Activated T-cell treated with anti-CD3 and anti-CD28 coated beads, Interleukin-2, amount 50 U/mL, for 48 hours (primary cell): ENCODE results near the gene PTPRM.
"Not testable (repeated sequence)": the region's sequence is repeated elsewhere in the genome, so short reads cannot be mapped to it uniquely, and the experiment has no call there.

ENCODE experiments used
- DNase-seq, 2 experiments: peaks; one replicate each; pipeline ENCODE4 v3.0.0-alpha.2; 2020

The PTPRM gene

DNA sequence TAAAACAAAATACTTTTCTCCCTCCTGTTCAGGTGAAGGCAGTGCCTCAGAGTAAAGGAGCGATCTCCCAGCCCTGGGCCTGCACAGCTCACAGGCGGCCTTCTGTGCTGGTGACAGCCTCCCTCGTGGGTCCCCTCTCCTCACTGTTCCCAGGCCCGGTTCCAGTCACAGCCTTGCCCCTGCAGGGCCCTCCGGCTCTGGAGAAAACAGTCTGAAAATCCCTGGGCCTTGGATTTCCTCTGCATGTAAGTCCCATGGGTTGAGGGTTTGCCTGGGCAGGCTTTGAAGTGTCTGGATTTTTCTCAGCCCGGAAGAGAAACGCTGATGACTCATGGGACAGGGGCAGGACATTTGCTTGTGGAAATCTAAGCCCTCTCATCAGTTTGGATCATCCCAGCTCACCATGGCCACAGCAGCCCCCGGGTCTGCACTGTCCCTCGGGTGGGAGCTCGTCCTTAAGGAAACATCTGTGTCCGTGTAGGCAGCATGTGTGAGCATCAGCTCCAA, 856.0 kb downstream of the PTPRM start:
- DNase-seq: no peak

DNA sequence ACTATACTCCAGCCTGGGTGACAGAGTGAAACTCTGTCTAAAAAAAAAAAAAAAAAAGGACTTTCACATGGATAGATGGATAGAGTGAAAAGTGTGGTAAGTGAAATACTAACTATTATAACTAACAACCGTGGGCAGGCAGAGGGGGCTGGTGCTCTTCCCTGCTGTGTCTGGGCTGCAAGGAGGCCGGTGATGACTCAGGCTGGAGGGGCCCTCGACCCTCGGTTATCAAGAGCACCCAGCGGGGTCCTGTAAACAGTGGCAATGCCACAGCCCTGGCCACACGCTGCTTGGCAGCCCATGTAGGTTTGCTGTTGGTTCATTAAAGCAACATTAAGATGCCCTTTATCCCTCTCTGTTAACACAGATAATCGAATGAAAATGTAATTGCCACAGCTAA, 857.4 kb downstream of the PTPRM start:
- no peak for DNase-seq

DNA sequence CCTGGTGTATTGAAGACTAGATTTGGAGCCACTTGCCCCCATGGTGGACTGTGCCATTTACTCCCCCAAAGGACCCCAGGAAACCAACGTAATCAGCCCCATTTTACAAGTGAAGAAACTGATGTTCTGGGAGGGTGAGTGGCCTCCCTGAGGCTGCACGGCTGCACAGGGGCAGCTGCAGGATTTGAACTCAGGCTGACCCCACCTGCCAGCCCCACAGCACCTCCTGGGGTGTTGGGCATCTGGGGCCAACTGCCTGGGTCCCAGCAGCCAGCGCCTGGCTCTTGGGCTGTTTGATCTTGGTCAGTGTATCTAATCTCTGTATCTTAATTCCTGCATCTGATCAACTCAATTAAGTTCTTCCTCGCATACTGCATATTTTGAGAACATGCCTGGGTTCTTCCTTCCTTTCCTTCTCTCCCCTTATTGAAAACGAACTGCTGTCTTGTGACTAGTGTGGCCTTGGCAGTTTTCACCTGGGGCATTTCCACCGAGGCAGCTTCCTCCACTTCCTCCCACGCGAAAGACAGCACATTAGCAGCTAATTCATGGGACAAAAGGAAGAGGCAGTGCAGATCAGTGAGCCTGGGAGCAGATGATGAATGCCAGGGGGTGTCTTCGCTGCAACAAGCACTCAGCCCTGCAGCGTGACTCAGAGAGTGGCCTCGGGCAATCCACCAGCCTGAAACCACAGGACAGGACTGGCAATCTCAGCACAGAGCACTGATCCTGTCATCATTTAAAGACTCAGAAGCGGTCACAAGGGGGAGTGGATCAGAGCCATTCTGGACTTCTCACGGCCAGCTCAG, 858.0 kb downstream of the PTPRM start:
- no peak for DNase-seq

DNA sequence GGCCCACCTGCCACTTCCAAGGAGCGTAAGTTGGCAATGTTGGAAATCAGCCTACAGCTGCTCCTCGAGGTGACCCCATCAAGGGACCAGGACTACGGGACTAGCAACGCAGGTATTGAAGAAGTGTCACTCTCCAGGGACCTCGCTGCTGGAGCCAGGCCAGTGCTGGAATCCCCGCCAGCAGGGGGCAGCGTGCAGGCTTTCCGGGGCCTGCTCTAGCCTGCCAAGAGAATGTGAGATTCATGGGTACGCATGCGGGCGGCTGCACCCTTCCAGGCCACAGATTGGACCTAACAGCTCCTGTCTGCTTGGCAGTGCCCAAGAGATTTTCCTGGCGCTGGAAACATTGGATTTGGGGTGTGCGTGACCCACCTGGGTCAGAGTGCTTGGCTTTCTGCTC, 859.3 kb downstream of the PTPRM start:
- peak; percentile 34 to 45 for DNase-seq

DNA sequence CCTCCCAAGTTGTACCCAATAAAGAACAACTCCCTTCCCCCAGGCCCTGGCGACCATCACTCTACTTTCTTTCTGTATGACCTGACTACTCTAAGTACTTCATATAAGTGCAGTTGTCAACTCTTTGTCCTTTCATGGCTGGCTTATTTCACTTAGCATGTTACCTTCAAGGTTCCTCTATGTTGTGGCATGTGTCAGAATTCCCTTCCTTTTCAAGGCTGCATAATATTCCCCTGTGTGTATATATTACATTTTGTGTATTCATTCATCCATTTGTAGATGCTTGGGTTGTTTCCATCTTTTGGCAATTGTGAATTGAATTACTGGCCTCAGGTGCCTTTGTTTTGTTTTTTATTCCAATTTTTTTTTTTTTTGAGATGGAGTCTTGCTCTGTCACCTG, 860.2 kb downstream of the PTPRM start:
- DNase-seq: no peak

DNA sequence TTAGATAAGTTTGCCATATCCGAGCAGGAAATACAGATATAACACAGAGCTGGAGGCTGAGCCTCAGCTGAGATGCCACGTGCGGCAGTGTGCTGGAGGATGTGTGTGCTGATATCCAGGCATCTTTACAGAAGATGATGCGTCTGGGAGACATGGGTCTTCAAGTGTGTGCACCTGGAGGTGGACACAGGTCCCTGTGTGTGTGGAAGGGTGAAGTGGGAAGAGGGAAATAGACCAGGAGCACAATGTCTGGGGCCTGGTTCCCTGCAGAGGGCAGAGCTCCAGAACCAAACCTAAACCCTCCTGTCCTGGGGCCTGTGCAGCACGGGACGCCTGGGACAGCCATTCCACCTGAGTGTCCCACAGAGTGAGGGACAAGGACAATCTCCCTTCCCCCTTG, 861.8 kb downstream of the PTPRM start:
- no peak for DNase-seq

DNA sequence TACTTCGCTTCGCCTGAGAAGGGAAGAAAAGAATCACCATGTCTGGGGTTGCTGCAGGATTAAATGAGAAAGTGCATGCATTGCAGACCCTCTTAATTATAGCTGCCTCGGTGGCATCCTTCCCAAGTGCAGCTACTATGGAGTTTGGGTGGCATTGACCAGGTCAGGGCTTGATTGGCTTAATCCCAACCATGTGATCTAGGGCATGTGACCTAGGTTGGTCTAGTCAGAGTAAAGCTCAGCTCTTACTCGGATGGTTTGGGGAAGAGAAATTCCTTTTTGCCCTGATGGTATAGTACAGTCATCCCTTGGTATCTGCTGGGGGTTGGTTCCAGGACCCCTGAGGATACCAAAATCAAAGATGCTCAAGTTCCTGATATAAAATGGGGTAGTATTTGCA, 863.9 kb downstream of the PTPRM start:
- DNase-seq: no peak

DNA sequence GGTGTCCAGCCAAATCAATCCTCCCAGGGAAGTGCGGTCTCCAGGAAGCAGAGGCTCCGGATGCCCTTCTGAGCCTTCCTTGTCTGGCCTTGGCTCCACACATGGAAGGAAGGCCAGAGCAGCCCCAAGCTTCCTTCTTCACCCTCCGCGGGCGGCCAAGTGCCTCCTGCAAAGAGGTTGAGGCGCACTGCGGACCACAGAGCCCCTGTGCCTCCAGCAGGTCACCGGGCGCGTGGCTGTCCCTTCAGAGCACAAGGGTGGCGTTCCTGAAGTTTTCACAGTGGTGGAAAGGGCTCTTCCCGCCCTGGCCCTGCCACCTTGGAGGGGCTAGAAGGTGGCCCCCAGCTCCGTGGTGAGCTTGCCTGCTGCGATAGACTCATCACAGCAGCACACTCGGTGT, 866.2 kb downstream of the PTPRM start:
- no peak for DNase-seq

DNA sequence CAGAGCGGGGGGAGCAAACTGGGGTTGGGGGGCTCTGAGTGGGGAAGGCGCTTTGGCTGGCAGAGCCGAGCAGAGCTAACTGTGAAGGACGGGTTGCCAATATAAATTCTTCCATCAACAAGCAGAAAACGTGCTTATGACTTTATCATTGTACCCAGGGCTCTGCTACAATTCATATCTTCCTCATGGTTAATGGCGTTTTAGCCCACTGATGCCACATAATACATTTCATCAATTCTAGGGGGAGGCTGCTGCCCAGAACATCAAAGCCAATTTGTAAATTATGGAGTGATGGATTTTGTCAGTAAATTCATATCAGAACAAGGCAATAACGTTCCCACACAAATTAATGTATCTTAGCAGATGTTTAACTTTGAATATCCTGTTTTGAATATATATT, 866.7 kb downstream of the PTPRM start:
- no peak for DNase-seq

DNA sequence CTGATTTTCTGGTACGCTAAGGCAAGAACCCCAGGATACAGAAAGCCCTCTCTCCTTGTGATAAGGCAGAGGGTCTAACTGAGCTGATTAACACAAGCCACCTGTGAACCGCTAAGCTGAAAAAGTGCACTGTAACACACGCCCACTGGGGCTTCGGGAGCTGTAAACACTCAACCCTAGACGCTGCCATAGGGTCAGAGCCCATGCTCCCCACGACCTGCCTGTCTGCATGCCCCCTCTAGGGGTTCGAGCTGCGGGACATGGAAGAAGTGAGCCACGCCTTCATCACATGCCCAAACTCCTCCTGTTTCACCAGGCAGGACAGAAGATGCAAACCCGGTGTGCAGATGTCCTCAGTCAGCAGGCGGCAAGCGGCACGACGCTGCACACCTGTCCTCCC, 868.3 kb downstream of the PTPRM start:
- no peak for DNase-seq

DNA sequence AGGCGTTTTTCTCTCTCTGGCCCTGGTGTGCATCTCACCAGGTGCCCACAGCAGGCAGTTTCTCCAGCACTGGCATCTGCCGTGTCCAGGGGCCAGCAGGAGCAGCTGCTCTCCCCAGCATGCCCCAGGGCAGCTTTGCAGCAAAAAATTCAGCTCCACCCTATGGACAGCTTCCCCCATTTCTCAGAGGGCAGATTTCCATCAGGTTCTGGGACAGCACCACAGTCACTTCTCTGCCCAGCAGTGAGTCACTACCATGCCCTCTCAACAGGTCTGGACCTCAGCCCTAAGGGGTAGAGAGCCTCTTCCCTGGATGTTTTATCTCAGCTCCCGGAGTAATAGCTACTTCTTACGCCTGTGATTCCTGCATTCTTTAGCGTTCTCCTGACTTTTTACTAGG, 871.9 kb downstream of the PTPRM start:
- DNase-seq: no peak

DNA sequence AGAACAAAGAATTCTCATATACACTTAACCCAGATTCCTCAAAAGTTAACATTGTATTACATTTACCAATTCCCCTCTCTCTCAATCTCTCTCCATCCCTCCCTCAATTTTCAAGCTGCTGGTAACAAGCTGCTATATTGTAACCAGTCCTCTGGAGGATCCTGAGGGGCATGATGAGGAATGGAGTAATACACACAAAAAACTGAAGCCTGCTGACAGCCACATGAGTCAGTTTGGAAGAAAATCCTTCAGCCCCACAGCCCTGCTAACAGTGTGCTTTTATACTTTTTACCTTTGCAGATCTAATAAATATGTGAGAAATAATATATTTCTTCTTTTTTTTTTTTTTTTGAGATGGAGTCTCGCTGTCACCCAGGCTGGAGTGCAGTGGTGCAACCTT, 876.4 kb downstream of the PTPRM start:
- DNase-seq: no peak

DNA sequence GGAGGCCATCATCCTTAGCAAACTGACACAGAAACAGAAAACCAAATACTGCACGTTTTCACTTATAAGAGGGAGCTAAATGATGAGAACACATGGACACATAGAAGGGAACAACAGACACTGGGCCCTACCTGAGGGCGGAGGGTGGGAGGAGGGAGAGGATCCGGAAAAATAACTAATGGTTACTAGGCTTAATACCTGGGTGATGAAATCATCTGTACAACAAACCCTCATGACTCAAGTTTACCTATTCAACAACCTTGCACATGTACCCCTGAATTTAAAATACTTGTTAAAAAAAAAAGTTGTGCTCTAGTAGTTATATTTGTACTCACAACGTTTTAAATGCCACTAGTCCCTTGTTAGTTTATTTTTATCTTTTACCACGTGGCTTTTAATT, 879.8 kb downstream of the PTPRM start:
- DNase-seq: not testable (repeated sequence)

DNA sequence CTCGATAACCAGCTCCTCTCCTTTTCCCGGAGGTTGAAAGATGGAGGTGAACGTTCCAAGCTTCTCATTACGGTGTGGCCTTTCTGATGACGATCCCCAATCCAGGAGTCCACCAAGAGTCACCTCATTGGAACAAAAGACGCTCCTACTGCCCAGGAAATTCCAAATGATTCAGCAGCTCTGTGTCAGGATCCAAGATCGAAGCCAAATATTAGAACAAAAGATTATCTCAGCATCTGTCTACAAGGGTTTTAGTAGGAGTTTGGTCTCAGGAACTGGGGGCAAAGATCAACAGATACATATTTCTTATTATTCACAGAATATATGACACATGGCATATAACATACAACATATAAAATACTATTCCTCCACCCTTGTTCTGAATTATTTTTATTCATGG, 881.0 kb downstream of the PTPRM start:
- no peak for DNase-seq

DNA sequence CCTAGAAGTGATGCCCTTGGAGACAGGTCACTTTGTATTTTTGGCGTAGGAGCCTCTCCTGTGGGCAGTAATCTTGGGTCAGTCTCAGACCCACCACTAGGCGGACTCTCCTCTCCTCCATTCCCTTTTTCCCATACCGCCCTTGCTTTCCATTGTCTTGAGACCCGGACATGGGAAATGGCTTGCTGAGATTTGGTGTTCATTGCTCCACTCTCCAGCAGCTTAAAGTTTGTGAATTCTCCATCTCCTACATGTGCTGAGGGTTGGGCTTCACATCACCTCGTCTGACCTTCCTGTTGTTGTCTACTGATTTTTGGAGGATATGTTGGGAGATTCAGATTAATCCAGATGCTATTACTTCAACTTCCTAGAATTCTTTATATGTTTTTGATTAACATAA, 882.9 kb downstream of the PTPRM start:
- no peak for DNase-seq

DNA sequence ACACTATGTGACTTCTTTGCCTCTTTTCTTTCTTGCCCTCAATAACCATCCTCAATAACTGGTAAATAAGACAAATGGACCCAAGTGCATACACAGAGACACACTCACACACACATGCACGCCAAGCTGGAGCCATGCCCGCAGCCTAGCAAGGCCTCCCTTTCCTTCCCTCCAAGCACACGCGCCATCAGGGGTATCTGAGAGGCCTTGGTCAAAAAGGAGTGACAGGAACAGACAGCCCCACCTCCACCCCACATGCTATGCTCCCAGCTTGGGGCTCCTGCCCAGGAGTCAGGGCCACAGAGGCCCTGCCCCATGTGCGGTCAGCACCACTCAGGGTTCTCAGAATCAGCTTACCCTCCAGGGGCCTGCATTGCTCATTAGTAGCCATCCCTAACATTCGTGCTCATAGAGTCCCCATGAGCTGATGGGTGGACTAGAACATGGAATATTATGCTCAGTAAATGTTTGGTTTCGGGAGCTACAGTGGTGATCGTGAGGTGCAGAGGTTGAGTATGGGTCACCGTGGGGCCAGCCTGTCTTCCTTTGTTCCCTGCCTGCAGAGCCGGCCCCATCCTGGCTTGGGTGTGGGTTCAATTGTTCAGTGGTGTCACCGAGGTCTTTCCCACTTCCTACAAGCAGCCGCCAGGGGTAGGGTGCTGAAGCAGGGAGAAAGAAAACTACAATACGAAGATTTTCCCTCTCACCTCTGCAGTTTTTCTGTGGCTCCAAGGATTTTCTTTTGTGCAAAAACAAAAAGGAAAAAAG, 884.0 kb downstream of the PTPRM start:
- DNase-seq: no peak

DNA sequence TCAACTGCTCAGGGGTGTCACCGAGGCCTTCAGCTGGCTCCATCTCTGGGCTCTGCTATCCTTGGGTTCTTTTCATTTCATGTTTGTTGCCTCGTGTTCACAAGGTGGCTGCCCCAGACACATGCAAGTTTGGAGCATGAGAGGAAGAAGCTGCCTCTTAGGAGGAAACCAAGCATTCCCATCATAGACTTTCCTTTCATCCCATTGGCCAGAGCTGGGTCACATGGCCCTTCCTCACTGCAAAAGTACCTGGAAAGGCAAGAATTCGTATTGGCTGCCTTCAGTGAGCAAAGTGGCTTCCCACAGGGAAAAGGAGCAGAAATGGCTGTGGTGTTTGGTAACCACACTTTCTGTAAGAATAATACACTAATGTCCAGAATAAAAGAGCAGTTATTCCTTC, 886.4 kb downstream of the PTPRM start:
- no peak for DNase-seq

DNA sequence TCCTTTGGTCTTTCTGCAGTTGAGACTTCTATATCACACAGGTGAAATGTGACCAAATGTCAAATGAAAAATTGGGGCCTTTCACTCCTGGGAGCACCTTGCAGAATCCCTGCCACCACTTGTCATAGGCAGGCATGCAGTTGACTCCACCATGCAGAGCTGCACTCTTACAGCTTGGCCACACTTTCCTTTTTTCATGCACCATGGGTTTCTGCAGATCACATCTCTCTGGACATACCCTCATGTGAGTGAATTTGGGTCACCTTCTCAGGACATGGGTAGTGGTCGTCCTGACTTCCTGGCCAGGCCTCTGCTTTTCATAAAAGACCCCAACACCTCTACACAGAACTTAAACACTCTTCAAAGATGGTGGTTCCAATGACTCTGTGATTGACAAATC, 887.0 kb downstream of the PTPRM start:
- DNase-seq: no peak

DNA sequence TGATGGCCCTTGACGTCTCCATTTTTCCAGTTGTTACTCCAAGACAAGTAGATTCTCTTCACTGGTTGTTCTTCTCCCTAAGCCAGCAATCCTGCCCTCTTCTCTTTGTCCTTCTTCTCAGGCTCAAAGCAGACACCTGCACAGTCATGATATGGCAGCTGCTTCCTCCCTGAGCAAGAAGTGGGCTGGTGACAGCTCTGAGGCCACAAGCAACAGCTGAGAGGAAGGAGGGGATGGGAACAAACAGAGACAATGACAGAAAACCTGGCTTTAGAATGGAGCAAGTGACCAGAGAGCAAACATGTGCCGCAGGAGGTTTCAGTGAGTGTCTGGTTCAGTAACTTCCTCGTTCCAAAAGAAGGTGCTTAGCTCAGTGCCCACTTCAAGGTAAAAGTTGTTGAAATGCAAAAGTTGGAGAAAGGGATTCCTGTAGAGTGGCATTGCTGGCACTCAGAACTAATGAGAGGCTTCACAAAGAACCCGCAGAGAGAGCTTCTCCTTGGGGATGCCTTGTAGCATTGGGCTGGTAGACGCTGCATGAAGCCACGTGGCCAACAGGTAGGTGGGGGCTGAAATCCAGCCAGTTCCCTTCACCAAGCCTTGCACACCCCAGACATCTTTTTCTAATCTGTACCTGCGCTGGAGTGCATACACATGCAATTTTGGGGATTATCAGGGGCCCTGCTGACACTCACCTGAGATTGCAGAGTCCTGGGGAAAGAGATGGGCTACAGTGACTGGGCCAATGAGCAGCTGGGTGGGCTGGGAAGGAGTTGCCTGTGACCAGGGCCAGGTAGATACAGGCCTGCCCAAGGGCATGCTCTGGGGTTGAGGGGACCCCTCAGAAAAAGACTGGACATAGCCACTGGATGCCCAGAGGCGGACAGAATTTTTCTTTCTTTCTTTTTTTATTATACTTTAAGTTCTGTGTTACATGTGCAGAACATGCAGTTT, 888.8 kb downstream of the PTPRM start:
- DNase-seq: no peak
